ENCODE measurements around the gene PRR20G.

Gene PRR20G

DNA sequence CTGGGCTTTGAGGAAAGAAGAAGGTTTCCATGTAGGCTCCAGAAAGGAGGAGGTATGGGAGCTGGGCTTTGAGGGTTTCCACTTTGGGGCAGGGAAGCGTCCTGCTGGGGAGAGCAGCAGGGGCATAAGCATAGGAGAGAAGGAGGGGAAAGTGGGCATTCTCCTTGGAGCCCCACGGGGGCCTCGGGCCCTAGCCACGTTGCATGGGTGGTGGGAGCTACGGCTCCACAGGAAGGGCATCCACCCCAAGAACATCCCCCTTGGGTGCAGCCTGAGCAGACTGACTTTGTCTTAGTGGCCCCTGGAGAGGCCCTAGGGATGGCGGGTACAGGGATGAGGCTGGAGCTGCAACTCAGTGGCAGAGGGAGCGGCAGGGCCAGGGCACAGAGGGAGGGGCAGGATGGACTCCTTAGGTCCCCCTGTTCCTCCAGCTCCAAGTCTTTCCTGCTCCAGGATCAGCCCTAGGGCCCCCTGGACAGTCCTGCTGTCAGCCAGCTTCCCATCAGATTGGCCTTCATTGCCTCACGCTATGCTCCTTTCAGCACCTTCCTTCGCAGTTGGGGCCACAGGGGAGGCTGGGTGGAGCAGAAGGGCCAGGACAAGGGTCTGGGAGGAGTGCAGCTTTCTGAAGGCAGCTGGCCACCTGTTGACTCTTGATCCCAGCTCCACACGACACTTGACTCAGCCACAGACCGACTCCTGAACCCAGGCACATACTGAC, 22.9 kb downstream of the PRR20G start:
- in situ Hi-C loops (cut with HindIII; ENCODE audit: low sequenced_read_pairs) = no loop called here

DNA sequence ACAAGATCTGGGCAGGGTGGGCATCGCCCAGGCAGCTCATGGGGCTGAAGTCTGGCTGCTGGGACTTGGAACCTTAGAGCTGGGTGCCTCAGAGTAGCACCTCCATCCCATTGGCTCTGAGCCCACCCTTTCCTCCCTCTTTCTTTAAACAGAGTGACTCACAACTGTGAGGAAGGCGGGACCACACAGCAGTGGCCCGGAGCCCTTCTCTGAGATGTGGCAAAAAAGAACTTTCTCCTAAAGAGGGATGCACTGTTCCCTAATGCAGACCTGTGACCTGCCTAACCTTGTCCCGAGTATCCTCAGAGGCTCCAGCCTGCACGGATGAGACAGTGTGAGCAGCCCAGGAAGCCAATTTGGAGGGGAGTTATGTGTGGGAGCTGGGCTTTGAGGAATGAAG, 23.6 kb downstream of the PRR20G start:
- in situ Hi-C loops (cut with HindIII; ENCODE audit: low sequenced_read_pairs) = no loop called here

DNA sequence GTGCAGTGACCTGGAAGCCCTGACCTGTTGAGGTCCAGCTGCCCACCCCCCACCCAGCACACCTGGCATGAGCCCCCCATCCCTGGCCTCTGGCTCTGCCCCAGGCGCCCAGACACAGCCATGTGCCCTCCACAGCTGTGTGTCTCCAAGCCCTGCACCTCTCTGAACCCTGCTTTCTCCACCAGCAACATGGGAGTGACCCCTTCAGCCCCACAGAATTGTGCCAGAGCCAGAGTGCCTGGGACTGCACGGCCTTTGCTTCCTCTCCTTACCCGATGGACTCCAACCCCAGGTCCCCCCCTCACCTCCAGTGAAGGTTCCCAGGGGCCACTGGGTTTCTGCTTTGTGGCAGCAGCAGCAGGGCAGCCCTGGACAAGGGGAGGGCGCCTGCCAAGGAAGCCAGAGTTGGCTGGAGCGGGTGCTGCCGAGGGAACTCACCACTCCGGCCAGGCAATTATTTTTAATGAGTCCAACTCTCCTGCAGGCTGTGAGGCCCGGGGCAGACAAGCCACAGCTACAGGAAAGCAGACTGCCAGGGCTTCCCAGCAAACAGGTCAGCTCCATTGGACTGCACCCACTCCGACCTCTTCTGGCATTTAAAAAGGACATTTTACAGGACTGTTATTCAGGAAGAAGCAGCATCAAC, 24.1 kb downstream of the PRR20G start:
- in situ Hi-C loops (cut with HindIII; ENCODE audit: low sequenced_read_pairs) = no loop called here

DNA sequence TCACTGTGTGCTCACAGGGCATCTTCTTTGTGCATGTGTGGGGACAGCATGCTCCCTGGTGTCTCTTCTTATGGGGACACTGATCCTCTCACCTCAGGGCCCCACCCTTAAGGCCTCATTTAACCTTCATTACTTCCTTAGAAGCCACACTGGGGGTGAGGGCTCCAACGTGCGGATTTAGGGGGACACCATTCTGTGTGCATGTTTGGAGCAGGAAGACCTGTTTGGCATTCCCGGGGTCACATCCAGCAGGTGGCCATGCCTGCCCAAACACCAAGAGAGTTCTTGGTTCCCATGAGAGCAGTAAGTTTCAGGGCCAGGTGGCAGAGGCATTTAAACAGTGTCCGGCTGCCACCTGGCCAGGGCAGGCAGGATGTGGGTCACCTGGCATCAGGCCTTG, 24.8 kb downstream of the PRR20G start:
- in situ Hi-C loops (cut with HindIII; ENCODE audit: low sequenced_read_pairs) = no loop called here

DNA sequence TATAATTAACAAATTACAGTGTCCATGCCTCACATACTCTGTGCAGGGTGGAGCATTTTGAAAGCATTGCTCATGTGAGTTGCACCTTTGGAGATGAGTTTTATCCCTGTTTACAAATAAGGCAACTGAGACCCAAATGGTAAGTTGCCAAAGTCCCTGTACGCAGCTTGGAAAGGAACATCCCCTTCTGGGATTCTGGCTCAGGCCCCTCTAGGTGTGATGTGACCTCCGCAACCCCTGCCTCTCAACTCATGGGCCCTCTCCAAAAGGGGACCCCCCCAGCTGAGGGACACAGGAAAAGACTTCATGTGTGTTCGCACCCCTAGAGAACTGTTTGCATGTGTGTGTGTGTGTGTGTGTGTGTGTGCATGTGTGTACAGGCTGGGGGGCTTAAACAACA, 25.3 kb downstream of the PRR20G start:
- in situ Hi-C loops (cut with HindIII; ENCODE audit: low sequenced_read_pairs) = no loop called here

DNA sequence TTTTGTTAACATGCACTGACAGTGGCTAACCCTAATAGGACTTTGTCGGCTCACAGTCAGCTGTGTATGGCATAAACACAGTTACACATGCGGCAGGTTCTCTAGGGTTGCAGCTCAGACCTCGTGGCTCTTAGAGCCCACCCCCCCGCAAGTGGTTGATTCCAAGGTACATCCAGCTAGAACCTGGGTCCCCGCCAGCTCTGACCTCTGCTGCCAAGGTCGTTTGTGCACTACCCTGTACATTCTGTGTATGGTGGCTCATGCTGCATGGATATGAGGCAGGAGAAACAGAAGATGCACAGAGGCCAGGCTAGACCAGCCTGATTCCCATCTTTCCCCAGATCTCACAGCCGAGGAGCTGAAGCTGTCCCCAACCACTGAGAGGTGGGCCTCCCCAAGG, 25.9 kb downstream of the PRR20G start:
- in situ Hi-C loops (cut with HindIII; ENCODE audit: low sequenced_read_pairs) = no loop called here

DNA sequence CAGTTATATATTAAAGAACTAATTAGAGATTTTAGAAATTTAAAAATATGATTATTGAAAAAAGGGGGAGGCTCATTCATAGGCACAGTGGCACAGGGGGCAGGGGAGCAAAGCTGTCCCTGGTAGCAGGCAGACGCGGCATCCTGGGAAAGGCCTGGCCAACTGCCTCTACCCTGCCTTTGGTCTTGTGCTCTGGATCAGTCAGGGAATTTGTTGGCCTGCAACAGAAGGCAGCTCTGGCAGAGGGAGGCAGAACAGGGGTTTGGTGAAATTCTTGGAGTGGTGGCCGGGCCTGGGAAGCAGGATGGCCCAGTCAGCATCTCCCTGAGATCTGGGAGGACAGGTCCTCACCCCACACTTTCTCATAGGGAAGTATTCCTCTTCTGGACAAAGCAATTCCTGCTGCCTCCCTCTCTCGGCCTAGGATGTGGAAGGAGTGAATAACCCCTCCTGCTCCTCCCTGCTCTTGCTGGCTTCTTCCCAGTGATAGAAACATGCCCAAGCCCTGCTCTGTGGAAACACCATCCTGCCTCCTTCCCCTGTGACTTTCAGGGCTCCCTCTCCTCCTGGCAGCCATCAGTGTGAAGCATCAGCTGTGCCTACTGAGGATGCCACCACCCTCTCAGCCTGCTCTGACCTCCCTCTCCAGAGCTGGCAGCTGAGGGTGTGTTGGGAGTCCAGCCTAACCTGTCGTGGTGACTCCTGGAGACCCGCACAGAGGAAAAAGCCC, 26.9 kb downstream of the PRR20G start:
- in situ Hi-C loops (cut with HindIII; ENCODE audit: low sequenced_read_pairs) = no loop called here

DNA sequence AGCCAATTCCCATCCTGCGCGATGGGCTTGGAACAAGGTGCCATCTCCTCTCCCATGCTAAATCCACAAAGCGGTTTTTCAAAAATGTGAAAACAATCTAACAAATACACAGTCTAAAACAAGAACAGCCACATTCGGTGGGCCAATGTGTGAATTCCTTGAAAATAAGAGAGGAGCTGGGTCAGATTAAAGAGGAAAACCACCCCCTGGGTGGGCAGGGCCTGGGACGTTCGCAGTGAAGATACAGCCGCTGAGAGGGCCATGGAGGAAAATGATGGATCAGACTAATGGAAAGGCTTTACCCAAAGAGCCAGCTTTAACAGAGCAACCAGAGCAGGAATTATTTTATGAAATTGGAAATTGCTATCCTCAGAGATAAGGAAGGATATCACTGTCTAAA, 27.4 kb downstream of the PRR20G start:
- in situ Hi-C loops (cut with HindIII; ENCODE audit: low sequenced_read_pairs) = no loop called here

DNA sequence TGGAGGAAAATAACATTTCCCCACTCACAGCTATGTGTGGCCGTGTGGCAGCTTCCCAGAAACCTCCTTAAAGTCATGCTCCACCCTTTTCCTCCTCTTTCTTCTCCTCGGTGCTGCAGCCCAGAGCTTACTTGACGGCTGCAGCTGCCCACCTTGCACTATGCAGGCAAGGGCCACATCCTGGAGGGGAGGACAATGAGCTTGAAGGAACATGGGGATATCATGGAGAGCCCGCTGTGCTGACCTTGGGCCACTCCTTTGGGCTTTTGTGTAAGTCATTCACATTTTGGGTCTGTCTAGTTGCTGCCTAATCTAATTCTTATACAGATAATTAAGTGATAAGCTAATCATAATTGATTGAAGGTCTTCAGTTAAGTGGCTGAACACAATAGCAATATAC, 28.0 kb downstream of the PRR20G start:
- in situ Hi-C loops (cut with HindIII; ENCODE audit: low sequenced_read_pairs) = no loop called here

DNA sequence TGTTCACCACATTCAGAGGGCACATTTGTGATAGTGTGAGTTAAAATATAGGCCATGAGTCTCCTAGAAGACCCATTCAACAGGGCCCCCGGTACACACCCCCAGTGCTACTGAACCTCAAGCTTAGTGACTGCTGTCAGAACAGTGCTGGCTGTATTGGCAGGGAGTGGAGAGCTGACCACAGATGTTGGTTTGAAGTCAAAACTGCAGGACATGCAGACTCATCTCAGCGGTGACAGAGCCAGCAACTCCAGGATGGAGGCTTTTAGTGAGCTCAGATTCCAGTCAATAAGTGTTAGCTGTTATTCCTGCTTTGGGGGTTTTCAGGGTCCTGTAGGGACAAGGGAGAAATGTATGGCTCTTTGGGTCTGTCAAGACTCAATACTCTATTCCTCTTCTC, 29.1 kb downstream of the PRR20G start:
- in situ Hi-C loops (cut with HindIII; ENCODE audit: low sequenced_read_pairs) = no loop called here

DNA sequence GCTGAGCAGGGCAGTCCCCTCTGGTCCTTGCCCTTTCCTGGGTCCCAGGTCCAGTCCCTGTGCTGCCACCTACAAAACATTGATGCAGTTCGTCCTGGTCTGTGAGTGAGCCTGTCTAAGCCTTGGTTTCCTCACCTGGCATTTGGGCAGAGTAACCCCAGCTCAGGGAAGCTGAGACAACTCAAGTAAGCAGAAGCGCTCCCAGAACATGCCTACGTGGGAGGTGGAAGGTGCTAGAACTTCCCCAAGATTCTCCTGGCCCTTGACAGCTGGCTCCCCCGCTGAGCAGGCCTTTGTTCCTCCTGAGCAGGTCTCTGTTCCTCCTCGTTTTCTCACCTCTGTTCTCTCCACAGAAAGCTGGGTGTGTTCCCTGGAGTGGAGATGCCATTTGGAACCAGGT, 30.5 kb downstream of the PRR20G start:
- in situ Hi-C loops (cut with HindIII; ENCODE audit: low sequenced_read_pairs) = no loop called here

DNA sequence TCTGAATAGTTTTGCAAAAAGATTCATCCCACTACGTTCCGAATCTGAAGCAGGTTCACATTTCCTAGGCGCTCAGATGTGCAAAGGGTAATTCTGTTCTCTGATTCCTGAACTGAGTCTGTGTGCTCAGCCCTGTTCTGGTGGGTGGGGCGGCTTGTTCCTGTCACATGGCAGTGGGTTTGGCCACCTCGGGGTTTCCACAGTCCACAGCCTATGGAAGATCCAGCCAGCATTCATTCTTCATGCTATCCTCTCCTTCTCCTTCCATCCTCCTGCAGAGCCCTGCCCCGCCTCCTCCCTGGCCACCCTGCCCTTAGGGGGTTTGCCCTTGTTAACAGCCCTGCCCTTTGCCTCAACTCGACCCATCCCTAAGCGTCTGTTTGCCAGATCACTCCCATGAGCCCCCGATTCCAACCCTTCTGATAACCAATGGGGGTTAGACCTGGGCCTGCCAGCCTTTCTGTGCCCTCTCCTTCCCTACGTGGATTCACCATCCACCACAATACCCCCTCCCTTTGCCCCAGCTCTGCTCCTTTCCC, 31.0 kb downstream of the PRR20G start:
- in situ Hi-C loops (cut with HindIII; ENCODE audit: low sequenced_read_pairs) = no loop called here

DNA sequence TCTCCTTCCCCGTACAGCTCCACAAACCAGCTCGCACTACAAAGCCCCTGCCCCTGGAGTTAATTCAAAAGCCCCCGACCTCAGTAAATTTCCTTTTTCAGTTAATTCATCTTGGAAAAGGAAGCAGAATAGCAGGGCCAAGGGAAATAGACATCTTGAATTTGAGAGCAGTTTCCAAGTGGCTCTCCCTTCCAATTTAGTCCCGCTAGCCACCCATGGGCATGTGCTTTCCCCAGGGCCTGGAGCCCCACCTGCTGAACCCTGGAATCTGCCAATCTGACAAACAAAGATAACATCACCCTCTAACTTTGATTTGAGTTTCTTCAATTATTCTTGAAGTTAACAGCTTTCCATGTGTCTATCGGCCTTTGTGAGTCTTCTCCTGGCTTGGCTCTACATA, 31.7 kb downstream of the PRR20G start:
- in situ Hi-C loops (cut with HindIII; ENCODE audit: low sequenced_read_pairs) = no loop called here

DNA sequence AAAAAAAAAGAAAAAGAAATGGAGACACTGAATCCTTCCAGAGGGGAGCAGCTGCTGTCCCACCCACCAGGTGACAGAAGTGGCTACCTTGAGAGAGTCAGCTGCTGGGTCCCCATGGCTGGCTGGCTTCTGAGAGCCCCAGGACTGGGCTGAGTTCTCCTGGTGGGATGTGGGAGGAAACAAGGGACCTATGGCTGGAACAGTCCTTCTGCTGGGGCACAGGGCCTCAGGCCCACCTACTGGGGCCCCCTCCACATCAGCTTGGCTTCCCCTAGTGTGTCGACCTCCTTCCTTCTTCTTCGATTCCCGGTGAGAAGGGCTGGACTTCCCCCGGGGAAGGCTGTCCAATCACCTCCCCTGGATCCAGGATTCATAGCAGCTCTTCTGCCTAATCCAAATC, 32.3 kb downstream of the PRR20G start:
- in situ Hi-C loops (cut with HindIII; ENCODE audit: low sequenced_read_pairs) = no loop called here

DNA sequence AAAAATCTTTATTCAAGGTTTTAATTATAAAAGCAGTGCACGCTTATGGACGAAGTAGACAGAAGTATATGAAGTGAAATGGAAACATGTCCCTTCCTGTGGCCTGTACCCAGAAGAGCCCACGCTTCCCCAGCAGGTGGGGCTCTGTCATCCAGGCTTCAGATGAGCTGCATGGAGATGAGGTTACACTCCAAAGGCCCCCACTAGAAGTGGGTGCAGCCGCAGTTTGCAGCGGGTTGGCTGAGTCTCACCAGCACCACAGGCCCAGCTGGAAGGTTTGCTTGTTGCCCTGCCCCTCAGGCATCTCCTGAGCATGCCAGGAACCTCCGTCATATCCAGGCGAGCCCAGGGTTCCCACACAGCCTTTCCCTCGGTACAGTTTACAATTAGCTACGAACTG, 33.1 kb downstream of the PRR20G start:
- in situ Hi-C loops (cut with HindIII; ENCODE audit: low sequenced_read_pairs) = no loop called here

DNA sequence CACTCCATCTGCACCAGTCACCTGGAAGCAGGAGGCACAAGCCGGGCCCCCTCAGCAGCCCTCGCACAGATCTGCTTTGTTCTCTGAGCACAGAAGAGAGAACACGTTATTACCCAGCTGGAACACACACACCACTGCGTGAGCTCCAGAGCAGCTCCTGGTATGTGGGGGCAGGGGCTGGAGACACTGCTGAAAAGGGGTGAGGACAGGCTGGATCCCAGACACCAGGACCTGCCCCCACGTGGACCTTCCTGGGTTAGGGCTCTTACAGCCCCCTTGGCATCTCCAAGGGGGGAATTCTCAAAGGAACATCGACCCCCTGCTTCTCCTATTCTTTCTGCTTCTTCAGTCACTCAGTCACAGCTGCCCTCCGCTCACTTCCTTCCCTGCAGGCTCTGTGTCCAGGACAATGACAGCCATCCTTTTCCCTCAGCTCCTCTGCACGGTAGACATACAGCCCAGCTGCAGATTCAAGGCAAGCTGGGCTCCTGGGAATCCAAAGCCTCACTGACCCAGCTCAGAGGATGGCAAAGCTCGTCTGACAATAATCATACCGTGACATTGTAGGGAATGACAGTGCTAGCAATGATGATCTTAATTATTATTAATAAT, 33.7 kb downstream of the PRR20G start:
- in situ Hi-C loops (cut with HindIII; ENCODE audit: low sequenced_read_pairs) = no loop called here

DNA sequence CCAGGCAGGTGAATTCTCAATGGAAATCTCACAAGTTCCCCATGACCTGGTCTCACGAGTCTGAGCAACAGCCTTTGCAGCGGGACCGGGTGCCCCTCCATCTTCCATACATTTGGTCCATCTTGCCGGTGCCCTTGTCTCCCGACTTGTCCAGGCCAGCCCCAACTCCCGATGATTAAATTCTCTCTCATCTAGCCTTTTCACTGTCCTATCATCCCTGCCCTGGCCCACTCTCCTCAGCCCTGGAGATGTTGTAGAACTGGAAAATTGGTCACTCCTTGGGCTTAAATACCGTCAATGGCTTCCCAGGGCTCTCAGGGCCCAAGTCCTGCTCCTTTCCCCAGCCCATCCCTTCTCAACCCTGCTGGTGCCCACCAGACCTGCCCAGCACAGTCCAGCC, 34.4 kb downstream of the PRR20G start:
- in situ Hi-C loops (cut with HindIII; ENCODE audit: low sequenced_read_pairs) = no loop called here

DNA sequence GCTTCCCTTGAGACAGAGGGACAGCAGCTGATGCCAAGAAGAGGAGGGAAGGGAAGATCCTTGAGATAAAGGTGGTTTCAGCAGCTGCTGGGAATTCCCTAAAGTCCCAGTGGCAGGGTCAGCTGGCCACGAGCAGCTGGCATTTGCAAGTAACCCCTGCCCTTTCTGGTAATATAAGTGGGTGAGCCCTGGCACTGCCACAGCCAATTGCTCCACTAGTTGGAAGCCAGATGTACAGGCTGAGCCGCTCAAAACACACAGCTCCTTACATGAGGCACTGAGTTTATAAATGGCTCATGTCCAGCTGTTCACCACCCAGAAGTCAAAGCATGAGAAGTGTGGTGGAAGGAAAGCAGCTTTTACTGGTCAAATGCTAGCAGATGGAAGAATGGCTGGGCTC, 35.4 kb downstream of the PRR20G start:
- in situ Hi-C loops (cut with HindIII; ENCODE audit: low sequenced_read_pairs) = no loop called here

DNA sequence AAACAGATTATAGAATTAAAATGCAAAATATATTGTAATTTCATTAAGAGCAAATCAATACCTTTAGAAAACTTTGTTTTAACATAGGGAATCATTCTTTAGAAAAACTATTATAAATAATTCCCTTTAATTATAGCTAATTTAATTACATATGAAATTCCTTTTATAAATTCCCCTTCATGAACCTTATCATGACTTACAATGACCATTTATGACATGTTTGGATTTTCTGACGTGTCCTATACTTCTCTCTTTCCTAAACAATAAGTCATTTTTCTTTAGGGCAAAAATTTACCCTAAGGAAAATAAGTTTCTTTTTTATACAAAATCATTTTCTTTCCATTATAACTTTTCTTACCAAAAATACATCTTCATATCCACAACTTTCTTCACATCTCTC, 37.8 kb downstream of the PRR20G start:
- in situ Hi-C loops (cut with HindIII; ENCODE audit: low sequenced_read_pairs) = no loop called here

DNA sequence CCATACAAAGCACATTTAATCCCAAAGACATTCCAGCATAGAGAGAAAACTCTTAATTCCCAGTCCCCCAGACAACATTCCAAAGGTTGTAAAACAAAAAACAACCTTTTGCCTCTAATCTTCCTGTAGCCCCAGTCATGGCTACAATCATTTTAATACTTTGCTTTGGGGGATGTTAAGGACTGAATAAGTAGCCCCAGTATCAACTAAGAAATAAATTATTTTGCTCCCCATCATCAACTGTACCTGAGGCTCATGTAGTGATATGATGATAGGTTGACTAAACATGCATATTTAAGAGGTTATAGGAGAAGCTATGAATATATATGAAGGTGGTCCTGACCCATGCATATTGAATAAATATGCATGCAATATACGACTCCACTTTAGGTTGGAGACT, 40.6 kb downstream of the PRR20G start:
- in situ Hi-C loops (cut with HindIII; ENCODE audit: low sequenced_read_pairs) = no loop called here

DNA sequence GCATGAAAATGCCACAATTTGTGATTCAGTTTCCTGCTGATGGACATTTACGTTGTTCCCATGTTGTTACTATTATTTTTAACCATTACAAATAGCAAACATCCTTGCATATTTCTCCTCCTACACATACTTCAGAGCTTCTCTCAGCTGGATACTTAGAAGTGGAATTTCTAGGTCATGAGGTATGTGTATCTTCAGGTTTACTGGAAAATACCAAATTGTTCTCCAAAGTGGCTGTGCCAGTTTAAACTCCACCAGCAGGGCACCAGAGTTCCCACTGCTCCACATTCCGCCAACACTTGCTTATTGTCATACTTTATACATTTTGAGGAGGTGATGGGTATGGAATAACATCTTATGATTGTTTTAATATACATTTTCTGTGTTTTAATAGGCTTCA, 49.2 kb downstream of the PRR20G start:
- in situ Hi-C loops (cut with HindIII; ENCODE audit: low sequenced_read_pairs) = no loop called here

DNA sequence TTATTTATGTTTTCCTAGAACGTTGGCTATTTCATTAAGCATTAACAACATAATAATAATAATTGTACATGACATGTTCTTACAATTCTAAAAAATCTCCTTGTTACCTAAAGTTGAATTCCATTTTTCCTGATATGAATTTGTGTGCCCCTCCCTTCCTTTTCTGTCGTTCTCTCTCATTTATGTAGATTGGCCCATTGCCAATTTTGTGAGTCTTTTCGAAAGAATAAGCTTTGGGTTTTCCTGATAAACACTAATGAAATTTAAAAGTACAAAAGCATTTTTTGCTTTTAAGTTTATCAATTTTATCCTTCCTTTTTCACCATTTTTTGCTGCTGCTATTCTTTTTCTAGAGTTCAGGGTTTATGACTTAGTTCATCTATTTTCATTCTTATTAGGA, 50.0 kb downstream of the PRR20G start:
- in situ Hi-C loops (cut with HindIII; ENCODE audit: low sequenced_read_pairs) = no loop called here
